WTC11 (cell line): ENCODE data around the gene LAGE3. TPM values are rescaled to one million over a fixed set of nuclear protein-coding genes. Genes with fewer than 3 reads are reported as not detected.

Experiments
- ATAC-seq: fragments of 200-7000 bp; cut with Tn5 transposase; 2 replicates; pipeline ENCODE4 v1.10.0; 2021; ENCODE audit warnings: mild to moderate bottlenecking, moderate library complexity
- CTCF ChIA-PET: fragments of 300-600 bp; sonication (Branson Sonifier 250); formaldehyde crosslinking; loops from one replicate; lab custom pipeline; 2021; ENCODE audit warnings: antibody characterized with exemption; lab: Charles Lee
- POLR2A ChIA-PET: fragments of 350-600 bp; sonication (Branson Sonifier 250); formaldehyde crosslinking; loops from one replicate; lab custom pipeline; 2021; ENCODE audit warnings: antibody characterized with exemption; lab: Charles Lee
- DNase-seq: peaks from one replicate; pipeline ENCODE4 v3.0.0; 2021; ENCODE audit warnings: low spot score
- H3K27ac Mint-ChIP-seq: 2 replicates; pipeline ENCODE4 v1.8.0; 2021; ENCODE audit warnings: mixed read lengths
- H3K27me3 Mint-ChIP-seq: 2 replicates; pipeline ENCODE4 v1.8.0; 2021; ENCODE audit warnings: low read depth, mild to moderate bottlenecking, moderate library complexity, mixed read lengths
- H3K36me3 Mint-ChIP-seq: 2 replicates; pipeline ENCODE4 v1.8.0; 2021; ENCODE audit warnings: mixed read lengths
- H3K4me1 Mint-ChIP-seq: 2 replicates; pipeline ENCODE4 v1.8.0; 2022; ENCODE audit warnings: mixed read lengths
- H3K4me3 Mint-ChIP-seq: 2 replicates; pipeline ENCODE4 v1.8.0; 2021; ENCODE audit warnings: mild to moderate bottlenecking, moderate library complexity, mixed read lengths
- H3K9me3 Mint-ChIP-seq: 2 replicates; pipeline ENCODE4 v1.8.0; 2021; ENCODE audit warnings: mixed read lengths
- ATF1 ChIP-seq: sonication (generic); formaldehyde crosslinking; IDR thresholded peaks from 2 replicates; pipeline ENCODE4 v1.8.1; 2023; ENCODE audit warnings: mild to moderate bottlenecking, moderate library complexity, missing genetic modification reagents
- CBFB ChIP-seq: sonication (generic); formaldehyde crosslinking; IDR thresholded peaks from 2 replicates; pipeline ENCODE4 v1.8.1; 2022; ENCODE audit warnings: mild to moderate bottlenecking, low read depth, missing genetic modification reagents
- CREM ChIP-seq: sonication (generic); formaldehyde crosslinking; IDR thresholded peaks from 2 replicates; pipeline ENCODE4 v1.8.1; 2022; ENCODE audit warnings: mild to moderate bottlenecking, missing genetic modification reagents, moderate library complexity
- ESRRA ChIP-seq: sonication (generic); formaldehyde crosslinking; IDR thresholded peaks from 2 replicates; pipeline ENCODE4 v1.8.1; 2022; ENCODE audit warnings: mild to moderate bottlenecking, missing genetic modification reagents, borderline replicate concordance
- FOXK1 ChIP-seq: sonication (generic); formaldehyde crosslinking; IDR thresholded peaks from 2 replicates; pipeline ENCODE4 v1.8.0; 2022; ENCODE audit warnings: mild to moderate bottlenecking, moderate library complexity, missing genetic modification reagents
- GRHL2 ChIP-seq: fragments of 250-450 bp; sonication (Bioruptor Pico); IDR thresholded peaks from 2 replicates; pipeline ENCODE4 v1.8.0; 2022; ENCODE audit warnings: mild to moderate bottlenecking, moderate library complexity; ENCODE audit not compliant: insufficient replicate concordance, severe bottlenecking
- IRF1 ChIP-seq: sonication (generic); formaldehyde crosslinking; IDR thresholded peaks from 2 replicates; pipeline ENCODE4 v1.8.0; 2023; ENCODE audit warnings: missing genetic modification reagents
- JAZF1 ChIP-seq: fragments of 250-450 bp; sonication (Bioruptor Pico); IDR thresholded peaks from 2 replicates; pipeline ENCODE4 v1.9.0; 2021; ENCODE audit warnings: moderate library complexity, mild to moderate bottlenecking, inconsistent platforms
- JUN ChIP-seq: sonication (generic); formaldehyde crosslinking; IDR thresholded peaks from 2 replicates; pipeline ENCODE4 v1.8.0; 2023; ENCODE audit warnings: mild to moderate bottlenecking, missing genetic modification reagents
- MAX ChIP-seq: sonication (generic); formaldehyde crosslinking; IDR thresholded peaks from 2 replicates; pipeline ENCODE4 v1.8.0; 2022; ENCODE audit warnings: mild to moderate bottlenecking, missing genetic modification reagents
- MXD4 ChIP-seq: fragments of 250-450 bp; sonication (Bioruptor Pico); IDR thresholded peaks from 2 replicates; pipeline ENCODE4 v1.8.0; 2021; ENCODE audit warnings: mild to moderate bottlenecking, moderate library complexity, borderline replicate concordance
- NR3C1 ChIP-seq: sonication (generic); formaldehyde crosslinking; conservative IDR thresholded peaks from 2 replicates; pipeline ENCODE4 v1.8.1; 2023; ENCODE audit warnings: low read depth, mild to moderate bottlenecking, missing genetic modification reagents
- PRRX2 ChIP-seq: fragments of 250-450 bp; sonication (Bioruptor Pico); IDR thresholded peaks from 2 replicates; pipeline ENCODE4 v1.8.0; 2021; ENCODE audit warnings: mild to moderate bottlenecking
- SMAD3 ChIP-seq: sonication (generic); formaldehyde crosslinking; IDR thresholded peaks from 2 replicates; pipeline ENCODE4 v1.8.0; 2022; ENCODE audit warnings: missing genetic modification reagents, mild to moderate bottlenecking, borderline replicate concordance
- SOX15 ChIP-seq: fragments of 250-450 bp; sonication (Bioruptor Pico); IDR thresholded peaks from 2 replicates; pipeline ENCODE4 v1.9.0; 2021; ENCODE audit warnings: mild to moderate bottlenecking
- TCF7 ChIP-seq: sonication (generic); formaldehyde crosslinking; IDR thresholded peaks from 2 replicates; pipeline ENCODE4 v1.8.0; 2022; ENCODE audit warnings: mild to moderate bottlenecking, low read depth, missing genetic modification reagents, moderate library complexity
- TEAD4 ChIP-seq: sonication (generic); formaldehyde crosslinking; IDR thresholded peaks from 2 replicates; pipeline ENCODE4 v1.8.0; 2022; ENCODE audit warnings: mild to moderate bottlenecking, missing genetic modification reagents
- ZBTB21 ChIP-seq: sonication (generic); formaldehyde crosslinking; IDR thresholded peaks from 2 replicates; pipeline ENCODE4 v1.8.1; 2023; ENCODE audit warnings: mild to moderate bottlenecking, missing genetic modification reagents, borderline replicate concordance
- ZNF232 ChIP-seq: sonication (generic); formaldehyde crosslinking; IDR thresholded peaks from 2 replicates; pipeline ENCODE4 v1.8.0; 2022; ENCODE audit warnings: mild to moderate bottlenecking, missing genetic modification reagents
- ZNF263 ChIP-seq: sonication (generic); formaldehyde crosslinking; IDR thresholded peaks from 2 replicates; pipeline ENCODE4 v1.8.1; 2022; ENCODE audit warnings: low read depth, mild to moderate bottlenecking, moderate library complexity, missing genetic modification reagents
- ZNF281 ChIP-seq: sonication (generic); formaldehyde crosslinking; IDR thresholded peaks from 2 replicates; pipeline ENCODE4 v1.8.0; 2023; ENCODE audit warnings: mild to moderate bottlenecking, missing genetic modification reagents
- ZNF317 ChIP-seq: sonication (generic); formaldehyde crosslinking; IDR thresholded peaks from 2 replicates; pipeline ENCODE4 v1.8.1; 2023; ENCODE audit warnings: low read depth, mild to moderate bottlenecking, moderate library complexity, missing genetic modification reagents, borderline replicate concordance
- total RNA-seq: library from RNA; stranded (reverse); gene quantifications from 3 replicates; pipeline ENCODE4 v1.2.3, GENCODE V29; 2021
- TF ChIP-seq, protein P1 (sequence below): fragments of 250-450 bp; sonication (Bioruptor Pico); IDR thresholded peaks from 2 replicates; pipeline ENCODE4 v2.1.2; 2022; ENCODE audit warnings: mild to moderate bottlenecking, moderate library complexity
- TF ChIP-seq, protein P2 (sequence below): sonication (generic); formaldehyde crosslinking; IDR thresholded peaks from 2 replicates; pipeline ENCODE4 v1.8.1; 2023; ENCODE audit warnings: mild to moderate bottlenecking, missing genetic modification reagents
- TF ChIP-seq, protein P3 (sequence below): sonication (generic); formaldehyde crosslinking; IDR thresholded peaks from 2 replicates; pipeline ENCODE4 v1.8.0; 2022; ENCODE audit warnings: mild to moderate bottlenecking, missing genetic modification reagents
- TF ChIP-seq, protein P4 (sequence below): sonication (generic); formaldehyde crosslinking; IDR thresholded peaks from 2 replicates; pipeline ENCODE4 v1.8.1; 2022; ENCODE audit warnings: mild to moderate bottlenecking, missing genetic modification reagents, moderate library complexity, borderline replicate concordance

The LAGE3 gene
- total RNA-seq, 1 experiment from 2014 or later: 46.1 TPM

GRCh38 chrX:154430916-154431315, 48.2 kb downstream of the LAGE3 start (continued):
- TF ChIP-seq, protein P1, sequence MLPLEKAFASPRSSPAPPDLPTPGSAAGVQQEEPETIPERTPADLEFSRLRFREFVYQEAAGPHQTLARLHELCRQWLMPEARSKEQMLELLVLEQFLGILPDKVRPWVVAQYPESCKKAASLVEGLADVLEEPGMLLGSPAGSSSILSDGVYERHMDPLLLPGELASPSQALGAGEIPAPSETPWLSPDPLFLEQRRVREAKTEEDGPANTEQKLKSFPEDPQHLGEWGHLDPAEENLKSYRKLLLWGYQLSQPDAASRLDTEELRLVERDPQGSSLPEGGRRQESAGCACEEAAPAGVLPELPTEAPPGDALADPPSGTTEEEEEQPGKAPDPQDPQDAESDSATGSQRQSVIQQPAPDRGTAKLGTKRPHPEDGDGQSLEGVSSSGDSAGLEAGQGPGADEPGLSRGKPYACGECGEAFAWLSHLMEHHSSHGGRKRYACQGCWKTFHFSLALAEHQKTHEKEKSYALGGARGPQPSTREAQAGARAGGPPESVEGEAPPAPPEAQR: no peak

- DNase-seq: no peak
- POLR2A ChIA-PET: no interaction called here
- peak overlapping the region; percentile 25 for H3K4me3 Mint-ChIP-seq
- H3K27me3 Mint-ChIP-seq: no peaks in the 10 kb centered on the region
- H3K27ac Mint-ChIP-seq: peak overlapping the region; percentile 17; the same call in 1 of the 2 replicates
- peaks cover 10% of the 10 kb centered on the region; the same call in 1 of the 2 replicates for H3K36me3 Mint-ChIP-seq
- ATAC-seq: no peak
- CTCF ChIA-PET: no interaction called here
- TF ChIP-seq SOX15 (CRISPR knock-in tag) (no peak), IRF1 (CRISPR knock-in tag) (no peak), MXD4 (CRISPR knock-in tag) (no peak), FOXK1 (no peak), ATF1 (CRISPR knock-in tag) (no peak), TEAD4 (CRISPR knock-in tag) (no peak), CBFB (CRISPR knock-in tag) (no peak), CREM (CRISPR knock-in tag) (no peak), JAZF1 (CRISPR knock-in tag) (no peak), JUN (CRISPR knock-in tag) (no peak), ZBTB21 (CRISPR knock-in tag) (no peak)
- TF ChIP-seq, protein P2, sequence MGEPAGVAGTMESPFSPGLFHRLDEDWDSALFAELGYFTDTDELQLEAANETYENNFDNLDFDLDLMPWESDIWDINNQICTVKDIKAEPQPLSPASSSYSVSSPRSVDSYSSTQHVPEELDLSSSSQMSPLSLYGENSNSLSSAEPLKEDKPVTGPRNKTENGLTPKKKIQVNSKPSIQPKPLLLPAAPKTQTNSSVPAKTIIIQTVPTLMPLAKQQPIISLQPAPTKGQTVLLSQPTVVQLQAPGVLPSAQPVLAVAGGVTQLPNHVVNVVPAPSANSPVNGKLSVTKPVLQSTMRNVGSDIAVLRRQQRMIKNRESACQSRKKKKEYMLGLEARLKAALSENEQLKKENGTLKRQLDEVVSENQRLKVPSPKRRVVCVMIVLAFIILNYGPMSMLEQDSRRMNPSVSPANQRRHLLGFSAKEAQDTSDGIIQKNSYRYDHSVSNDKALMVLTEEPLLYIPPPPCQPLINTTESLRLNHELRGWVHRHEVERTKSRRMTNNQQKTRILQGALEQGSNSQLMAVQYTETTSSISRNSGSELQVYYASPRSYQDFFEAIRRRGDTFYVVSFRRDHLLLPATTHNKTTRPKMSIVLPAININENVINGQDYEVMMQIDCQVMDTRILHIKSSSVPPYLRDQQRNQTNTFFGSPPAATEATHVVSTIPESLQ (CRISPR knock-in tag): no peak
- TF ChIP-seq, protein P3, sequence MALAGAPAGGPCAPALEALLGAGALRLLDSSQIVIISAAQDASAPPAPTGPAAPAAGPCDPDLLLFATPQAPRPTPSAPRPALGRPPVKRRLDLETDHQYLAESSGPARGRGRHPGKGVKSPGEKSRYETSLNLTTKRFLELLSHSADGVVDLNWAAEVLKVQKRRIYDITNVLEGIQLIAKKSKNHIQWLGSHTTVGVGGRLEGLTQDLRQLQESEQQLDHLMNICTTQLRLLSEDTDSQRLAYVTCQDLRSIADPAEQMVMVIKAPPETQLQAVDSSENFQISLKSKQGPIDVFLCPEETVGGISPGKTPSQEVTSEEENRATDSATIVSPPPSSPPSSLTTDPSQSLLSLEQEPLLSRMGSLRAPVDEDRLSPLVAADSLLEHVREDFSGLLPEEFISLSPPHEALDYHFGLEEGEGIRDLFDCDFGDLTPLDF (CRISPR knock-in tag): no peak
- H3K9me3 Mint-ChIP-seq: no peaks in the 10 kb centered on the region
- peaks cover 17% of the 10 kb centered on the region for H3K4me1 Mint-ChIP-seq
Measured at GRCh38 chrX:154430479-154430878, 48.6 kb downstream of the LAGE3 start.

GRCh38 chrX:154429711-154430110, 49.4 kb downstream of the LAGE3 start:
- ATAC-seq: no peak
- no peaks in the 10 kb centered on the region for H3K9me3 Mint-ChIP-seq
- TF ChIP-seq ZNF281 (CRISPR knock-in tag) (no peak), ESRRA (no peak), ZNF232 (CRISPR knock-in tag) (no peak), PRRX2 (CRISPR knock-in tag) (no peak), TCF7 (CRISPR knock-in tag) (no peak), MAX (CRISPR knock-in tag) (no peak), ZNF317 (CRISPR knock-in tag) (no peak), SMAD3 (CRISPR knock-in tag) (no peak), GRHL2 (CRISPR knock-in tag) (no peak), NR3C1 (CRISPR knock-in tag) (no peak), JUN (CRISPR knock-in tag) (no peak), ZNF263 (CRISPR knock-in tag) (no peak)
- TF ChIP-seq, protein P4, sequence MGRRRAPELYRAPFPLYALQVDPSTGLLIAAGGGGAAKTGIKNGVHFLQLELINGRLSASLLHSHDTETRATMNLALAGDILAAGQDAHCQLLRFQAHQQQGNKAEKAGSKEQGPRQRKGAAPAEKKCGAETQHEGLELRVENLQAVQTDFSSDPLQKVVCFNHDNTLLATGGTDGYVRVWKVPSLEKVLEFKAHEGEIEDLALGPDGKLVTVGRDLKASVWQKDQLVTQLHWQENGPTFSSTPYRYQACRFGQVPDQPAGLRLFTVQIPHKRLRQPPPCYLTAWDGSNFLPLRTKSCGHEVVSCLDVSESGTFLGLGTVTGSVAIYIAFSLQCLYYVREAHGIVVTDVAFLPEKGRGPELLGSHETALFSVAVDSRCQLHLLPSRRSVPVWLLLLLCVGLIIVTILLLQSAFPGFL: no peak

More at GRCh38 chrX:154429711-154430110, 49.4 kb downstream of the LAGE3 start:
- Mint-ChIP-seq H3K27ac (no peak overlapping the region), H3K27me3 (no peaks in the 10 kb centered on the region), H3K4me3 (peak overlapping the region; percentile 65), H3K36me3 (peaks cover 10% of the 10 kb centered on the region; the same call in 1 of the 2 replicates), H3K4me1 (peaks cover 17% of the 10 kb centered on the region)
- ChIA-PET POLR2A (interaction anchor here (1.0 kb wide), 1 partner anchor 32 kb away, joined by 3 read pairs; no protein-coding TSS in a partner anchor), CTCF (no interaction called here)
- DNase-seq: no peak
